A673 (cell line): ENCODE results near the gene TMEM255B. TPM values are rescaled to one million over a fixed set of nuclear protein-coding genes. Genes with fewer than 3 reads are reported as not detected.

ENCODE experiments used
- BruUV-seq: library from RNA; stranded (reverse); fragments of 400-500 nt; replicated peaks from 2 replicates; lab custom pipeline; 2021; lab: Mats Ljungman, UMichigan
- CTCF ChIA-PET: fragments of 300-600 bp; sonication (Branson Sonifier 250); formaldehyde crosslinking; loops from one replicate; lab custom pipeline; 2022; ENCODE audit warnings: antibody characterized with exemption; lab: Charles Lee
- POLR2A ChIA-PET: fragments of 300-600 bp; sonication (Branson Sonifier 250); formaldehyde crosslinking; loops from one replicate; lab custom pipeline; 2022; ENCODE audit warnings: antibody characterized with exemption; ENCODE audit not compliant: low non-redundant PET; lab: Charles Lee
- DNase-seq: peaks from one replicate; pipeline ENCODE4 v3.0.0-alpha.2; 2015; ENCODE audit warnings: low spot score
- H3K27ac ChIP-seq: fragments of 200-600 bp; sonication (generic); 2 replicates; pipeline ENCODE4 v1.5.1; 2016; ENCODE audit warnings: mixed run types, low read depth, mild to moderate bottlenecking, mixed read lengths, antibody characterized with exemption, low read length; ENCODE audit not compliant: poor library complexity, severe bottlenecking
- H3K27me3 ChIP-seq: fragments of 200-600 bp; sonication (generic); replicated peaks from 2 replicates; pipeline ENCODE4 v1.6.1; 2017; ENCODE audit warnings: mixed run types, low read depth, mild to moderate bottlenecking, mixed read lengths, antibody characterized with exemption, low read length; ENCODE audit not compliant: insufficient read depth, poor library complexity
- H3K36me3 ChIP-seq: fragments of 200-600 bp; sonication (generic); 2 replicates; pipeline ENCODE4 v1.6.1; 2016; ENCODE audit warnings: mixed run types, mild to moderate bottlenecking, mixed read lengths, antibody characterized with exemption, low read length; ENCODE audit not compliant: insufficient read depth, poor library complexity, severe bottlenecking
- H3K4me1 ChIP-seq: fragments of 200-600 bp; sonication (generic); 2 replicates; pipeline ENCODE4 v1.6.1; 2017; ENCODE audit warnings: mixed run types, mild to moderate bottlenecking, mixed read lengths, antibody characterized with exemption, low read length; ENCODE audit not compliant: insufficient read depth, poor library complexity, severe bottlenecking
- H3K4me3 ChIP-seq: fragments of 200-600 bp; sonication (generic); 2 replicates; pipeline ENCODE4 v1.5.1; 2016; ENCODE audit warnings: low read depth, mixed run types, mild to moderate bottlenecking, mixed read lengths, low read length; ENCODE audit not compliant: poor library complexity, severe bottlenecking
- H3K9me3 ChIP-seq: fragments of 200-600 bp; sonication (generic); 2 replicates; pipeline ENCODE4 v1.6.1; 2016; ENCODE audit warnings: mixed run types, low read depth, mild to moderate bottlenecking, mixed read lengths, antibody characterized with exemption, low read length; ENCODE audit not compliant: poor library complexity, severe bottlenecking
- CTCF ChIP-seq: fragments of 300-800, 200-600 bp; sonication (generic); conservative IDR thresholded peaks from 2 replicates; pipeline ENCODE4 v1.5.1; 2017; ENCODE audit warnings: low read depth, mild to moderate bottlenecking, antibody characterized with exemption, low read length, moderate library complexity, mixed read lengths
- EZH2 ChIP-seq: fragments of 200-600 bp; sonication (generic); IDR thresholded peaks from 2 replicates; pipeline ENCODE4 v1.6.1; 2017; ENCODE audit warnings: borderline replicate concordance, low read depth, mild to moderate bottlenecking, mixed read lengths, antibody characterized with exemption, low read length; ENCODE audit not compliant: poor library complexity, severe bottlenecking
- intact Hi-C: fragments of 100-400 bp; cut with micrococcal nuclease; formaldehyde crosslinking; loops from one replicate; pipeline ENCODE4 v1.10.0; 2022; ENCODE audit not compliant: unreplicated experiment
- total RNA-seq: library from RNA; stranded (reverse); gene quantifications from 2 replicates; pipeline ENCODE4 v1.2.3, GENCODE V29; 2021

Gene TMEM255B
- total RNA-seq, 1 experiment from 2014 or later: 0.06 TPM

GRCh38 chr13:113801289-113801961 is 42.4 kb downstream of the TMEM255B start:
- no TSS peak for BruUV-seq
- Histone ChIP-seq H3K4me3 (no peak overlapping the region), H3K27ac (no peak overlapping the region), H3K27me3 (no peaks in the 10 kb centered on the region), H3K9me3 (no peaks in the 10 kb centered on the region), H3K36me3 (no peaks in the 10 kb centered on the region), H3K4me1 (no peaks in the 10 kb centered on the region)
- ChIA-PET POLR2A (no interaction called here), CTCF (no interaction called here)
- no peak for DNase-seq
- intact Hi-C loops: no loop called here
- TF ChIP-seq EZH2 (no peak), CTCF (no peak)

GRCh38 chr13:113802090-113802531 is 43.1 kb downstream of the TMEM255B start:
- ChIA-PET POLR2A (no interaction called here), CTCF (no interaction called here)
- Histone ChIP-seq H3K27ac (no peak overlapping the region), H3K9me3 (no peaks in the 10 kb centered on the region), H3K27me3 (no peaks in the 10 kb centered on the region), H3K36me3 (no peaks in the 10 kb centered on the region), H3K4me3 (no peak overlapping the region), H3K4me1 (no peaks in the 10 kb centered on the region)
- TF ChIP-seq CTCF (no peak), EZH2 (no peak)
- no peak for DNase-seq
- intact Hi-C loops: no loop called here
- BruUV-seq: no TSS peak

GRCh38 chr13:113802761-113803160 is 43.7 kb downstream of the TMEM255B start:
- ChIA-PET POLR2A (no interaction called here), CTCF (no interaction called here)
- Histone ChIP-seq H3K4me1 (no peaks in the 10 kb centered on the region), H3K27me3 (no peaks in the 10 kb centered on the region), H3K36me3 (no peaks in the 10 kb centered on the region), H3K9me3 (no peaks in the 10 kb centered on the region), H3K27ac (no peak overlapping the region), H3K4me3 (no peak overlapping the region)
- TF ChIP-seq CTCF: no peak
- TF ChIP-seq EZH2: no peak
- BruUV-seq: no TSS peak
- no peak for DNase-seq
- intact Hi-C loops: no loop called here
